HepG2 (cell line): Measurements from ENCODE around the gene TNFRSF11A. TPM values are rescaled to one million over a fixed set of nuclear protein-coding genes. Genes with fewer than 3 reads are reported as not detected.

Source experiments
- CHD2 ChIP-seq: IDR thresholded peaks from 2 replicates; pipeline ENCODE4 v1.6.1; 2011; ENCODE audit warnings: low read depth, low read length, improper control_type of control experiment
- CREB1 ChIP-seq, 2 experiments: fragments of 450-650 bp in 1 of 2; IDR thresholded peaks; 2 replicates each; pipeline ENCODE4 v1.6.1; 2016 to 2017; ENCODE audit warnings: control low read depth in 1 of 2, mild to moderate bottlenecking in 1 of 2, missing compliant biosample characterization in 1 of 2, missing genetic modification characterization in 1 of 2
- HOXD1 ChIP-seq: sonication (generic); formaldehyde crosslinking; IDR thresholded peaks from 2 replicates; pipeline ENCODE4 v1.5.0; 2020; ENCODE audit warnings: missing genetic modification reagents
- JUNB ChIP-seq: sonication (generic); formaldehyde crosslinking; IDR thresholded peaks from 2 replicates; pipeline ENCODE4 v1.8.0; 2022; ENCODE audit warnings: missing genetic modification reagents, mild to moderate bottlenecking, borderline replicate concordance
- MED13 ChIP-seq: sonication (generic); formaldehyde crosslinking; IDR thresholded peaks from 2 replicates; pipeline ENCODE4 v1.5.0; 2020; ENCODE audit warnings: missing genetic modification reagents
- PCBP2 ChIP-seq: fragments of 200-400 bp; formaldehyde crosslinking; optimal IDR thresholded peaks from 2 replicates; pipeline ENCODE3; 2018; ENCODE audit warnings: low read length, low read depth; ENCODE audit not compliant: poor library complexity, severe bottlenecking
- RBM39 ChIP-seq: fragments of 200-400 bp; formaldehyde crosslinking; IDR thresholded peaks from one replicate; pipeline ENCODE4 v1.6.1; 2018; ENCODE audit warnings: antibody characterized with exemption, mild to moderate bottlenecking, low read depth, low read length; ENCODE audit not compliant: poor library complexity, severe bottlenecking
- ZFX ChIP-seq: sonication (generic); formaldehyde crosslinking; IDR thresholded peaks from 2 replicates; pipeline ENCODE4 v1.4.0; 2020; ENCODE audit warnings: mild to moderate bottlenecking, low read depth, missing genetic modification reagents, moderate library complexity
- ZNF556 ChIP-seq: sonication (generic); formaldehyde crosslinking; IDR thresholded peaks from 2 replicates; pipeline ENCODE4 v1.4.0; 2020; ENCODE audit warnings: mild to moderate bottlenecking, missing genetic modification reagents, borderline replicate concordance
- ZNF883 ChIP-seq: sonication (generic); formaldehyde crosslinking; IDR thresholded peaks from 2 replicates; pipeline ENCODE4 v1.5.1; 2020; ENCODE audit warnings: mild to moderate bottlenecking, missing genetic modification reagents; ENCODE audit errors: not compliant biosample characterization
- polyA plus RNA-seq, 8 experiments: library from polyadenylated mRNA; depleted of rRNA in 3 of 8; stranded (reverse) in 7 of 8; unstranded in 1 of 8; fragments of >200 nt; fragmentation: Illumina TruSeq in 4 of 8; extraction: Trizol in 4 of 8; gene quantifications; 2 replicates each; pipeline versions ENCODE4 v1.2.1 to v1.2.3, GENCODE V29; 2011 to 2016; ENCODE audit warnings: low read depth in 4 of 8, missing spikeins in 1 of 8, mixed read lengths in 1 of 8; ENCODE audit not compliant: insufficient read depth in 1 of 8
- total RNA-seq, 5 experiments: library from RNA; depleted of rRNA; stranded (reverse); fragments of >200 nt; fragmentation: Illumina TruSeq; extraction: Trizol; gene quantifications; 2 replicates each; pipeline ENCODE4 v1.2.3, GENCODE V29; 2016; ENCODE audit warnings: low read depth in 1 of 5
- TF ChIP-seq, protein P1 (sequence below): sonication (generic); formaldehyde crosslinking; IDR thresholded peaks from 2 replicates; pipeline ENCODE4 v1.5.0; 2020; ENCODE audit warnings: mild to moderate bottlenecking, missing genetic modification reagents, borderline replicate concordance
- TF ChIP-seq, protein P2 (sequence below): sonication (generic); formaldehyde crosslinking; IDR thresholded peaks from 2 replicates; pipeline ENCODE4 v1.9.0; 2021; ENCODE audit warnings: missing genetic modification reagents, mild to moderate bottlenecking, borderline replicate concordance
- TF ChIP-seq, protein P3 (sequence below): sonication (generic); formaldehyde crosslinking; IDR thresholded peaks from 2 replicates; pipeline ENCODE4 v1.4.0; 2020; ENCODE audit warnings: missing genetic modification reagents
- TF ChIP-seq, protein P4 (sequence below): sonication (generic); formaldehyde crosslinking; IDR thresholded peaks from 2 replicates; pipeline ENCODE4 v1.8.0; 2022; ENCODE audit warnings: mild to moderate bottlenecking, missing genetic modification reagents; ENCODE audit not compliant: insufficient replicate concordance

TNFRSF11A gene
- total and polyA plus RNA-seq, 2 of the 13 experiments (the other 11 are each of a cell fraction or from before 2014, with no cell fraction given) = 4.6 to 6.4 TPM

DNA sequence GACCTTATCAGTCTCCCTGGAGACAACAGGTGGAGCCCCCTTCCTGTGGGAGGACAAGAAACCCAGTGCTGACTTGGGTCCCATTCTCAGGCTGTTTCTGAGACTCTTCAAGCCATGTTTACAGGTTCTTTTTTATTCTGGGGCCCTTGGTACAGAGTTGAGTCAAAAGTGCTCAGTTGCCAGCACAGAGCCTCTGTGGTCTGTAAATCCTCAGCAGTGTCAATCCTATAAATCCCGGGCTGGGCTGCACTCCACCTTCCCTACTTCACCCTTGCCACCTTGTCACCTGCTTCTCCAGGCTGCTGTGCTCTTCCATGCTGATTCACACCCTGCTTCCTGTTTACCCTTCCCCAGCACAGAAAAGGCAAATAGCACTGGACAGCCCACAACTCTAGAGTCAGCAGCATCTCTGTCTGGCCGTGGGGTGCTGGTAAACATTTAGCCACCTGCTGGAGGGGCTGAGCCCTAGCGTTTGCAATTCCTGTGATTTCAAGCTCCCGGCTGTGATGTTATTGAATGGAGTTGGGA is 74.7 kb downstream of the TNFRSF11A start (continued):
- TF ChIP-seq, protein P1, sequence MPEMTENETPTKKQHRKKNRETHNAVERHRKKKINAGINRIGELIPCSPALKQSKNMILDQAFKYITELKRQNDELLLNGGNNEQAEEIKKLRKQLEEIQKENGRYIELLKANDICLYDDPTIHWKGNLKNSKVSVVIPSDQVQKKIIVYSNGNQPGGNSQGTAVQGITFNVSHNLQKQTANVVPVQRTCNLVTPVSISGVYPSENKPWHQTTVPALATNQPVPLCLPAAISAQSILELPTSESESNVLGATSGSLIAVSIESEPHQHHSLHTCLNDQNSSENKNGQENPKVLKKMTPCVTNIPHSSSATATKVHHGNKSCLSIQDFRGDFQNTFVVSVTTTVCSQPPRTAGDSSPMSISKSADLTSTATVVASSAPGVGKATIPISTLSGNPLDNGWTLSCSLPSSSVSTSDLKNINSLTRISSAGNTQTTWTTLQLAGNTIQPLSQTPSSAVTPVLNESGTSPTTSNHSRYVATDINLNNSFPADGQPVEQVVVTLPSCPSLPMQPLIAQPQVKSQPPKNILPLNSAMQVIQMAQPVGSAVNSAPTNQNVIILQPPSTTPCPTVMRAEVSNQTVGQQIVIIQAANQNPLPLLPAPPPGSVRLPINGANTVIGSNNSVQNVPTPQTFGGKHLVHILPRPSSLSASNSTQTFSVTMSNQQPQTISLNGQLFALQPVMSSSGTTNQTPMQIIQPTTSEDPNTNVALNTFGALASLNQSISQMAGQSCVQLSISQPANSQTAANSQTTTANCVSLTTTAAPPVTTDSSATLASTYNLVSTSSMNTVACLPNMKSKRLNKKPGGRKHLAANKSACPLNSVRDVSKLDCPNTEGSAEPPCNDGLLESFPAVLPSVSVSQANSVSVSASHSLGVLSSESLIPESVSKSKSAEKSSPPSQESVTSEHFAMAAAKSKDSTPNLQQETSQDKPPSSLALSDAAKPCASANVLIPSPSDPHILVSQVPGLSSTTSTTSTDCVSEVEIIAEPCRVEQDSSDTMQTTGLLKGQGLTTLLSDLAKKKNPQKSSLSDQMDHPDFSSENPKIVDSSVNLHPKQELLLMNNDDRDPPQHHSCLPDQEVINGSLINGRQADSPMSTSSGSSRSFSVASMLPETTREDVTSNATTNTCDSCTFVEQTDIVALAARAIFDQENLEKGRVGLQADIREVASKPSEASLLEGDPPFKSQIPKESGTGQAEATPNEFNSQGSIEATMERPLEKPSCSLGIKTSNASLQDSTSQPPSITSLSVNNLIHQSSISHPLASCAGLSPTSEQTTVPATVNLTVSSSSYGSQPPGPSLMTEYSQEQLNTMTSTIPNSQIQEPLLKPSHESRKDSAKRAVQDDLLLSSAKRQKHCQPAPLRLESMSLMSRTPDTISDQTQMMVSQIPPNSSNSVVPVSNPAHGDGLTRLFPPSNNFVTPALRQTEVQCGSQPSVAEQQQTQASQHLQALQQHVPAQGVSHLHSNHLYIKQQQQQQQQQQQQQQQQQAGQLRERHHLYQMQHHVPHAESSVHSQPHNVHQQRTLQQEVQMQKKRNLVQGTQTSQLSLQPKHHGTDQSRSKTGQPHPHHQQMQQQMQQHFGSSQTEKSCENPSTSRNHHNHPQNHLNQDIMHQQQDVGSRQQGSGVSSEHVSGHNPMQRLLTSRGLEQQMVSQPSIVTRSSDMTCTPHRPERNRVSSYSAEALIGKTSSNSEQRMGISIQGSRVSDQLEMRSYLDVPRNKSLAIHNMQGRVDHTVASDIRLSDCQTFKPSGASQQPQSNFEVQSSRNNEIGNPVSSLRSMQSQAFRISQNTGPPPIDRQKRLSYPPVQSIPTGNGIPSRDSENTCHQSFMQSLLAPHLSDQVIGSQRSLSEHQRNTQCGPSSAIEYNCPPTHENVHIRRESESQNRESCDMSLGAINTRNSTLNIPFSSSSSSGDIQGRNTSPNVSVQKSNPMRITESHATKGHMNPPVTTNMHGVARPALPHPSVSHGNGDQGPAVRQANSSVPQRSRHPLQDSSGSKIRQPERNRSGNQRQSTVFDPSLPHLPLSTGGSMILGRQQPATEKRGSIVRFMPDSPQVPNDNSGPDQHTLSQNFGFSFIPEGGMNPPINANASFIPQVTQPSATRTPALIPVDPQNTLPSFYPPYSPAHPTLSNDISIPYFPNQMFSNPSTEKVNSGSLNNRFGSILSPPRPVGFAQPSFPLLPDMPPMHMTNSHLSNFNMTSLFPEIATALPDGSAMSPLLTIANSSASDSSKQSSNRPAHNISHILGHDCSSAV (CRISPR knock-in tag) = no peak
- TF ChIP-seq ZNF556 (CRISPR knock-in tag) (peak; percentile 51; the same call in 1 of the 2 replicates), ZNF883 (no peak), CREB1 (IDR thresholded peaks at IDR 0.05) (no peak), CREB1 (CRISPR knock-in tag; IDR thresholded peaks at IDR 0.05) (no peak), CHD2 (no peak), PCBP2 (no peak), MED13 (CRISPR knock-in tag) (no peak), ZFX (CRISPR knock-in tag) (peak; percentile 26; the same call in 1 of the 2 replicates), RBM39 (no peak), JUNB (CRISPR knock-in tag) (no peak; the same call in 1 of the 2 replicates), HOXD1 (CRISPR knock-in tag) (no peak)
- TF ChIP-seq, protein P2, sequence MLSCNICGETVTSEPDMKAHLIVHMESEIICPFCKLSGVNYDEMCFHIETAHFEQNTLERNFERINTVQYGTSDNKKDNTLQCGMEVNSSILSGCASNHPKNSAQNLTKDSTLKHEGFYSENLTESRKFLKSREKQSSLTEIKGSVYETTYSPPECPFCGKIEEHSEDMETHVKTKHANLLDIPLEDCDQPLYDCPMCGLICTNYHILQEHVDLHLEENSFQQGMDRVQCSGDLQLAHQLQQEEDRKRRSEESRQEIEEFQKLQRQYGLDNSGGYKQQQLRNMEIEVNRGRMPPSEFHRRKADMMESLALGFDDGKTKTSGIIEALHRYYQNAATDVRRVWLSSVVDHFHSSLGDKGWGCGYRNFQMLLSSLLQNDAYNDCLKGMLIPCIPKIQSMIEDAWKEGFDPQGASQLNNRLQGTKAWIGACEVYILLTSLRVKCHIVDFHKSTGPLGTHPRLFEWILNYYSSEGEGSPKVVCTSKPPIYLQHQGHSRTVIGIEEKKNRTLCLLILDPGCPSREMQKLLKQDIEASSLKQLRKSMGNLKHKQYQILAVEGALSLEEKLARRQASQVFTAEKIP (CRISPR knock-in tag) = no peak
- TF ChIP-seq, protein P3, sequence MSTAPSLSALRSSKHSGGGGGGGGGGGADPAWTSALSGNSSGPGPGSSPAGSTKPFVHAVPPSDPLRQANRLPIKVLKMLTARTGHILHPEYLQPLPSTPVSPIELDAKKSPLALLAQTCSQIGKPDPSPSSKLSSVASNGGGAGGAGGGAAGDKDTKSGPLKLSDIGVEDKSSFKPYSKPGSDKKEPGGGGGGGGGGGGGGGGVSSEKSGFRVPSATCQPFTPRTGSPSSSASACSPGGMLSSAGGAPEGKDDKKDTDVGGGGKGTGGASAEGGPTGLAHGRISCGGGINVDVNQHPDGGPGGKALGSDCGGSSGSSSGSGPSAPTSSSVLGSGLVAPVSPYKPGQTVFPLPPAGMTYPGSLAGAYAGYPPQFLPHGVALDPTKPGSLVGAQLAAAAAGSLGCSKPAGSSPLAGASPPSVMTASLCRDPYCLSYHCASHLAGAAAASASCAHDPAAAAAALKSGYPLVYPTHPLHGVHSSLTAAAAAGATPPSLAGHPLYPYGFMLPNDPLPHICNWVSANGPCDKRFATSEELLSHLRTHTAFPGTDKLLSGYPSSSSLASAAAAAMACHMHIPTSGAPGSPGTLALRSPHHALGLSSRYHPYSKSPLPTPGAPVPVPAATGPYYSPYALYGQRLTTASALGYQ (CRISPR knock-in tag) = no peak
- TF ChIP-seq, protein P4, sequence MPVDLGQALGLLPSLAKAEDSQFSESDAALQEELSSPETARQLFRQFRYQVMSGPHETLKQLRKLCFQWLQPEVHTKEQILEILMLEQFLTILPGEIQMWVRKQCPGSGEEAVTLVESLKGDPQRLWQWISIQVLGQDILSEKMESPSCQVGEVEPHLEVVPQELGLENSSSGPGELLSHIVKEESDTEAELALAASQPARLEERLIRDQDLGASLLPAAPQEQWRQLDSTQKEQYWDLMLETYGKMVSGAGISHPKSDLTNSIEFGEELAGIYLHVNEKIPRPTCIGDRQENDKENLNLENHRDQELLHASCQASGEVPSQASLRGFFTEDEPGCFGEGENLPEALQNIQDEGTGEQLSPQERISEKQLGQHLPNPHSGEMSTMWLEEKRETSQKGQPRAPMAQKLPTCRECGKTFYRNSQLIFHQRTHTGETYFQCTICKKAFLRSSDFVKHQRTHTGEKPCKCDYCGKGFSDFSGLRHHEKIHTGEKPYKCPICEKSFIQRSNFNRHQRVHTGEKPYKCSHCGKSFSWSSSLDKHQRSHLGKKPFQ (CRISPR knock-in tag) = no peak
